SU-DHL-6 (cell line): ENCODE measurements around the gene HOXA10.
A peak's percentile ranks its signal among the peaks of the same experiment; 100 is the strongest.

Source experiments
- H2AFZ ChIP-seq: fragments of 200-600 bp; sonication (generic); 2 replicates; pipeline ENCODE4 v1.6.1; 2014; ENCODE audit warnings: low read depth, mild to moderate bottlenecking, moderate library complexity, mixed read lengths, antibody characterized with exemption, low read length; ENCODE audit not compliant: severe bottlenecking
- H3F3A ChIP-seq: fragments of 200-600 bp; shearing (Covaris generic); 2 replicates; pipeline ENCODE4 v1.6.0; 2016; ENCODE audit warnings: antibody characterized with exemption, mild to moderate bottlenecking; ENCODE audit not compliant: insufficient read depth
- H3K27ac ChIP-seq: fragments of 200-600 bp; sonication (generic); 2 replicates; pipeline ENCODE4 v1.5.1; 2016; ENCODE audit warnings: low read depth, mild to moderate bottlenecking, low read length, moderate library complexity, mixed read lengths
- H3K27me3 ChIP-seq: fragments of 200-600 bp; sonication (generic), shearing (Covaris generic); 2 replicates; pipeline ENCODE4 v1.6.0; 2014; ENCODE audit warnings: mild to moderate bottlenecking, low read length
- H3K36me3 ChIP-seq: fragments of 200-600 bp; sonication (generic); 2 replicates; pipeline ENCODE4 v1.6.1; 2014; ENCODE audit warnings: mild to moderate bottlenecking, low read length, mixed read lengths
- H3K4me2 ChIP-seq: fragments of 300-600, 200-600 bp; shearing (Covaris generic), sonication (generic); 2 replicates; pipeline ENCODE4 v1.6.0; 2014; ENCODE audit warnings: low read length, low read depth, mild to moderate bottlenecking; ENCODE audit not compliant: poor library complexity, severe bottlenecking
- H3K4me3 ChIP-seq: fragments of 200-600 bp; sonication (generic); 2 replicates; pipeline ENCODE4 v1.5.1; 2014; ENCODE audit warnings: antibody characterized with exemption, low read length, mild to moderate bottlenecking, mixed read lengths; ENCODE audit not compliant: insufficient read depth, poor library complexity, severe bottlenecking
- H3K79me2 ChIP-seq: fragments of 200-600 bp; sonication (generic); 2 replicates; pipeline ENCODE4 v1.6.1; 2014; ENCODE audit warnings: mild to moderate bottlenecking, low read length, moderate library complexity; ENCODE audit not compliant: insufficient read depth
- H3K9ac ChIP-seq: fragments of 200-600 bp; sonication (generic); 2 replicates; pipeline ENCODE4 v1.7.0; 2014; ENCODE audit warnings: mild to moderate bottlenecking, low read length
- H3K9me2 ChIP-seq: fragments of 200-600 bp; sonication (generic); replicated peaks from 2 replicates; pipeline ENCODE4 v1.6.1; 2014; ENCODE audit warnings: low read length; ENCODE audit not compliant: insufficient read depth
- H3K9me3 ChIP-seq: fragments of 200-600 bp; sonication (generic); 2 replicates; pipeline ENCODE4 v1.6.1; 2014; ENCODE audit warnings: low read length, mixed read lengths; ENCODE audit not compliant: insufficient read depth
- H4K20me1 ChIP-seq: fragments of 200-600 bp; sonication (generic); 2 replicates; pipeline ENCODE4 v1.6.1; 2014; ENCODE audit warnings: low read depth, mild to moderate bottlenecking, antibody characterized with exemption, low read length, moderate library complexity, mixed read lengths
- EZH2phosphoT487 ChIP-seq: fragments of 200-600 bp; sonication (generic), shearing (Covaris generic); conservative IDR thresholded peaks from 2 replicates; pipeline ENCODE4 v1.6.1; 2018; ENCODE audit warnings: mild to moderate bottlenecking, antibody characterized with exemption, low read length, moderate library complexity, mixed read lengths
- TF ChIP-seq, protein P1 (sequence below): fragments of 200-600 bp; sonication (generic); IDR thresholded peaks from one replicate; pipeline ENCODE4 v1.5.1; 2017; ENCODE audit warnings: antibody characterized with exemption, mild to moderate bottlenecking, low read length, moderate library complexity; ENCODE audit not compliant: insufficient read depth, poor library complexity, severe bottlenecking

The HOXA10 gene

DNA sequence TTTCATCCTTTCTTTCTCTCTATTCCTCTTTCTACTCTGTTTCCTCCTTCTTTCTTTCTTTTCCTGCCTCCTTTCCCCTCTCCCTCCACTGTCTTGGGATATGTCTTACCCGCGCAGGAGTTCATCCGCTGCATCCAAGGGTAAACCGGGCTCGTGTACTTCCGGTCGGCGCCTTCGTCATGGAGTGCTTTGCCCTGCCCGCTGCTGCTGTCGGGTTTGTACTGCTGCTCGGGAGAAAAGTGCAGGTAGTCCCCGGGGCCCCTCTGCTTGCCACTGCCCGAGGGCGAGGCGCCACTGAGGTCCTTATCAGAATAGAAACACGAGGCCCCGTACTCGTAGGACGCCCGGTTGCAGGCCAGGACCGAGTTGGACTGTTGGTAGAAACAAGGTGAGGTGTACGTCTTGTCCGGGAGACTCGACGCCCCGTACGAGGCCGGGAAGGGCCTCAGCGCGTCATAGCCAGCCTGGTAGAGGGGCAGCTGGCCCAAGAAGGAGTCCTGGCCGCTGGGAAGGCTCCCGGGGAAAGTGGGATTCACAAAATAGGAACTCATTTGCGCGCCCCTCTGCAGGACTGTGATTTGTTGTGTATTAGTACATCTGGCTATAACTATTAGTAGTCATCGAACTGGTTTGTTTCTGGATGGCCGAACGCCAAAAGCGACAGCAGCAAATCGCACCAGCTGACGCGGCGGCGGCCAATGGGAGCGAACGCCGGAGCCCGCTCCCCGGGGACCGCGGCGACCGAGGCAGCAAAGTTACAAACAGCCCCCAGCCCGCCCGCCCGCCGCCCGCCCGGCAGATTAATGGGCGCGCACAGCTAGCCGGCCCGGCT is 26.7 kb downstream of the HOXA10 start, which contains the start of gene HOXA6:
Gene HOXA6, minus strand, starts transcription at position 576 of the 832 bp plus-strand sequence. Its CDS starts 25 bp downstream, at position 551.
- Histone ChIP-seq H3F3A (no peaks in the 10 kb centered on the region), H3K4me3 (no peak within 1 kb of the TSS), H3K9ac (peak within 1 kb of the TSS; percentile 6; the same call in 1 of the 2 replicates), H3K9me2 (no peaks in the 10 kb centered on the region), H3K27ac (no peak within 1 kb of the TSS), H2AFZ (no peak within 1 kb of the TSS), H3K79me2 (peaks cover 15% of the 10 kb centered on the region; the same call in 1 of the 2 replicates), H3K4me2 (peak within 1 kb of the TSS; percentile 73), H3K9me3 (no peaks in the 10 kb centered on the region), H4K20me1 (no peaks in the 10 kb centered on the region), H3K36me3 (no peaks in the 10 kb centered on the region), H3K27me3 (no peaks in the 10 kb centered on the region)
- no peak for TF ChIP-seq EZH2phosphoT487
- TF ChIP-seq, protein P1, sequence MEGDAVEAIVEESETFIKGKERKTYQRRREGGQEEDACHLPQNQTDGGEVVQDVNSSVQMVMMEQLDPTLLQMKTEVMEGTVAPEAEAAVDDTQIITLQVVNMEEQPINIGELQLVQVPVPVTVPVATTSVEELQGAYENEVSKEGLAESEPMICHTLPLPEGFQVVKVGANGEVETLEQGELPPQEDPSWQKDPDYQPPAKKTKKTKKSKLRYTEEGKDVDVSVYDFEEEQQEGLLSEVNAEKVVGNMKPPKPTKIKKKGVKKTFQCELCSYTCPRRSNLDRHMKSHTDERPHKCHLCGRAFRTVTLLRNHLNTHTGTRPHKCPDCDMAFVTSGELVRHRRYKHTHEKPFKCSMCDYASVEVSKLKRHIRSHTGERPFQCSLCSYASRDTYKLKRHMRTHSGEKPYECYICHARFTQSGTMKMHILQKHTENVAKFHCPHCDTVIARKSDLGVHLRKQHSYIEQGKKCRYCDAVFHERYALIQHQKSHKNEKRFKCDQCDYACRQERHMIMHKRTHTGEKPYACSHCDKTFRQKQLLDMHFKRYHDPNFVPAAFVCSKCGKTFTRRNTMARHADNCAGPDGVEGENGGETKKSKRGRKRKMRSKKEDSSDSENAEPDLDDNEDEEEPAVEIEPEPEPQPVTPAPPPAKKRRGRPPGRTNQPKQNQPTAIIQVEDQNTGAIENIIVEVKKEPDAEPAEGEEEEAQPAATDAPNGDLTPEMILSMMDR: no peak

DNA sequence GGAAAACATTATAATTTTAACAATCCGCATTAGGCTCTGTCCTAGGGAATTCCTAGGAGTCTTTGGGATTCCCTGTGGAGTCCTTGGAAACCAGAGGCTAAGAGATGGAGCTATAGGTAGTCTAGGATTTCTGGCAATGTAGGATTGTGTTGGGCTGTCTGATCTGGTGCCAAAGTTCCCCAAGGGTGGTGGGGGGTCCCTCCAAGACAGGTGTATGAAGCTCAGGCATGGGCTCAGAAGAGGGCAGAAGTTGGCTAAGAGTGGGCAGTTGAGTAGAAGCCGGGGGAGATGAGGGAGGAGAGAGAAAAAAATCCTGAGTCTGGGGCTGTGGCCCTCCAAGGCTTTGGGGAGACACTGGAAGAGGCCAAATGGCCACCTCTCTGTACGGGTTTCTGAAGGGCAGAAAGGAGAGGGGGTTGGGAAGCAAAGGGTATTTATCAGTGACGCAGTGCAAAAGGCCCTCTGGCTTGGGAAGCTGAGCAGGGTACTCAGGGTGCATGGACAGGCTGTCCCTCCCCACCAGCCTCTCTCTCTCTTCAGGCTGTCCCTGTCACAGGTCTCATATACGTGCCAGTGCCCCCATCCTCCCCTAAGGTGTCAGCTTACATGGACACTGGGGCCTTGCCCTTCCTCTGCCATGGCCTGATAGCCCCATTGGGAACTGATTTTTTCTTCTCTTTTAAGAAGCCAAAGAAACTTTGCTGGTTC is 27.5 kb downstream of the HOXA10 start:
- Histone ChIP-seq H3K9me2 (no peaks in the 10 kb centered on the region), H3K27me3 (no peaks in the 10 kb centered on the region), H3K36me3 (no peaks in the 10 kb centered on the region), H3F3A (no peaks in the 10 kb centered on the region), H3K4me2 (no peak overlapping the region), H3K4me3 (no peak overlapping the region), H3K9me3 (no peaks in the 10 kb centered on the region), H3K79me2 (peaks cover 15% of the 10 kb centered on the region; the same call in 1 of the 2 replicates), H2AFZ (no peak overlapping the region), H4K20me1 (no peaks in the 10 kb centered on the region), H3K27ac (no peak overlapping the region), H3K9ac (no peak overlapping the region)
- TF ChIP-seq EZH2phosphoT487: no peak
- TF ChIP-seq, protein P1: no peak

DNA sequence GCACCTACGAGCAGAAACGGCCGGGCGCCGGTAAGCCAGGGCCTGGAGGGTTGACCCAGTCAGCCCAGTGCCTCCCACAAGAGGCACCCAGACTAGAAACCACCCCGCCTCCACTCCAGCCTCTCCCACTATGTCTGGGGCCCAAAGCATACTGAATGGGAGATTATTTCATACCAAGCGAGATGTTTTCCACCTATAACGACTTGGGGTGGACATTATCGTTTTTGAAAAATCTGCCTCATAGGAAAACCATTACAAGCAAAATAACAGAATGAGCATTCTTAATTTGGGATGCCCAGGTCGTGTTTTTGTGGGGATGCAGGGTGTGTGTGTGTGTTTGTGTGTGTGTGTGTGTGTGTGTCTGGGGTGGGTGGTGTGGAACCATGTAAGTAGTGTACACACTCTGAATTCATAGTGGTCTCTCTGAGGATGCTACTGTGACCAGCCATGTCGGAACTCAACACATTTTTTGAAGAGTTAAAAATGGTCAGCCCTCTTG is 28.2 kb downstream of the HOXA10 start:
- no peak overlapping the region for H2AFZ ChIP-seq
- H3F3A ChIP-seq: no peaks in the 10 kb centered on the region
- no peak overlapping the region for H3K9ac ChIP-seq
- H3K79me2 ChIP-seq: peaks cover 15% of the 10 kb centered on the region; the same call in 1 of the 2 replicates
- no peaks in the 10 kb centered on the region for H4K20me1 ChIP-seq
- no peak overlapping the region for H3K27ac ChIP-seq
- H3K9me2 ChIP-seq: no peaks in the 10 kb centered on the region
- no peak for TF ChIP-seq EZH2phosphoT487
- TF ChIP-seq, protein P1: no peak
- H3K9me3 ChIP-seq: no peaks in the 10 kb centered on the region
- H3K4me3 ChIP-seq: no peak overlapping the region
- no peak overlapping the region for H3K4me2 ChIP-seq
- no peaks in the 10 kb centered on the region for H3K27me3 ChIP-seq
- H3K36me3 ChIP-seq: no peaks in the 10 kb centered on the region
